ENCODE data around the gene DENND5A. TPM values are rescaled to one million over a fixed set of nuclear protein-coding genes. Genes with fewer than 3 reads are reported as not detected.

The DENND5A gene
- total RNA-seq, 4 donors from 2014 or later: 30.4 to 52.9 (median 36.4) TPM

GRCh38 chr11:9280655-9281301 lies 15.6 kb upstream of the DENND5A start:
- Histone ChIP-seq H3K4me1 (no peaks in the 10 kb centered on the region), H3K27ac (no peak overlapping the region), H3K9me3 (no peaks in the 10 kb centered on the region), H3K36me3 (peaks cover 15% of the 10 kb centered on the region), H3K4me3 (no peak overlapping the region), H3K27me3 (no peaks in the 10 kb centered on the region)
- no peak for DNase-seq (ENCODE audit: low spot score in 2 of 2)
- TF ChIP-seq CTCF (IDR thresholded peaks at IDR 0.05) (no peak), POLR2AphosphoS5 (IDR thresholded peaks at IDR 0.05) (no peak)
- 53% methylated on average over 4 of the region's 4 CpGs for WGBS

- no peak overlapping the region for H3K27ac ChIP-seq
- H3K27me3 ChIP-seq: no peaks in the 10 kb centered on the region
- no peak overlapping the region for H3K4me3 ChIP-seq
- no peaks in the 10 kb centered on the region for H3K4me1 ChIP-seq
- TF ChIP-seq POLR2A (IDR thresholded peaks at IDR 0.05) (no peak), EP300 (IDR thresholded peaks at IDR 0.05) (no peak), POLR2AphosphoS5 (IDR thresholded peaks at IDR 0.05) (no peak)
- DNase-seq (ENCODE audit: low spot score in 2 of 2): no peak
- 86% methylated on average over 8 of the region's 8 CpGs for WGBS
- H3K36me3 ChIP-seq: peaks cover 7% of the 10 kb centered on the region
- H3K9me3 ChIP-seq: no peaks in the 10 kb centered on the region
These were observed 12.0 kb upstream of the DENND5A start for GRCh38 chr11:9277176-9277575.

- no peaks in the 10 kb centered on the region for H3K27me3 ChIP-seq
- no peaks in the 10 kb centered on the region for H3K9me3 ChIP-seq
- no peak overlapping the region for H3K4me3 ChIP-seq
- H3K36me3 ChIP-seq: peaks cover 7% of the 10 kb centered on the region
- H3K4me1 ChIP-seq: no peaks in the 10 kb centered on the region
- no peak for DNase-seq (ENCODE audit: low spot score in 2 of 2)
- 76% methylated on average over 3 of the region's 3 CpGs for WGBS
- H3K27ac ChIP-seq: no peak overlapping the region
- no peak for TF ChIP-seq POLR2A (IDR thresholded peaks at IDR 0.05)
- no peak for TF ChIP-seq CTCF (IDR thresholded peaks at IDR 0.05)
- no peak for TF ChIP-seq EP300 (IDR thresholded peaks at IDR 0.05)
- TF ChIP-seq POLR2AphosphoS5 (IDR thresholded peaks at IDR 0.05): no peak
These were observed 11.4 kb upstream of the DENND5A start for GRCh38 chr11:9276571-9276970.

- no peak for TF ChIP-seq POLR2A (IDR thresholded peaks at IDR 0.05)
- TF ChIP-seq POLR2AphosphoS5 (IDR thresholded peaks at IDR 0.05): no peak
- TF ChIP-seq EP300 (IDR thresholded peaks at IDR 0.05): no peak
- Histone ChIP-seq H3K4me1 (no peaks in the 10 kb centered on the region), H3K9me3 (no peaks in the 10 kb centered on the region), H3K36me3 (no peaks in the 10 kb centered on the region), H3K27ac (no peak overlapping the region), H3K27me3 (no peaks in the 10 kb centered on the region), H3K4me3 (no peak overlapping the region)
- 73% methylated on average over 8 of the region's 8 CpGs for WGBS
- no peak for DNase-seq (ENCODE audit: low spot score in 2 of 2)
These were observed 9.5 kb upstream of the DENND5A start for GRCh38 chr11:9274499-9275258.

GRCh38 chr11:9273376-9274336 lies 8.5 kb upstream of the DENND5A start:
- no peak overlapping the region for H3K4me3 ChIP-seq
- WGBS: 86% methylated on average over 15 of the region's 15 CpGs
- H3K27ac ChIP-seq: no peak overlapping the region
- no peaks in the 10 kb centered on the region for H3K36me3 ChIP-seq
- no peak for TF ChIP-seq CTCF (IDR thresholded peaks at IDR 0.05)
- no peak for TF ChIP-seq EP300 (IDR thresholded peaks at IDR 0.05)
- TF ChIP-seq POLR2A (IDR thresholded peaks at IDR 0.05): no peak
- no peak for TF ChIP-seq POLR2AphosphoS5 (IDR thresholded peaks at IDR 0.05)
- H3K4me1 ChIP-seq: no peaks in the 10 kb centered on the region
- H3K27me3 ChIP-seq: no peaks in the 10 kb centered on the region
- DNase-seq (ENCODE audit: low spot score in 2 of 2): no peak
- no peaks in the 10 kb centered on the region for H3K9me3 ChIP-seq

Measured in suprapubic skin (tissue), 4 donors.